ENCODE results near the gene RFWD3. TPM values are rescaled to one million over a fixed set of nuclear protein-coding genes. Genes with fewer than 3 reads are reported as not detected.

The RFWD3 gene
- total and polyA plus RNA-seq, 2 of the 13 experiments (the other 11 are each of a cell fraction or from before 2014, with no cell fraction given) = 23.4 to 62.6 TPM

DNA sequence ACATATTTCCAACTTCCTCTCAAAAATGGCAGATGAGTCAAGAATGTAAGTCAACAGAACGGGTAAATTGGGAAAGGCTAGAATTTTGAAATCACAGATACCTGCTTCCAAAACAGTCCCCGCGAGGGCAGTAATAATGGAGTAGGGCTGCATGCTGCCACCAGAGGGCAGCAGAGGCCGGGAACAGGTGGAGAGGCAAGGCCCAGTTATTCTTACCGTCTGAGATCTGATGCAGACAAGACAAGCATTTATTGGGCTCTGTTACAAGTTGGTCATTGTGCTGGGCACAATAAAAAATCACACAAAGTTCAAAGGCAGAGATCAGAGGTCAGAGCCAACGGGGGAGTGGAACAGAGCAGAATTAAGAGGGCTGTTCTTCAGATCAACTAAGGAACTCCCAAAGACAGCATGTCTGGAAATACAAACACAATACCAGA lies 42.8 kb upstream of the RFWD3 start (continued):
- TF ChIP-seq, protein P1, sequence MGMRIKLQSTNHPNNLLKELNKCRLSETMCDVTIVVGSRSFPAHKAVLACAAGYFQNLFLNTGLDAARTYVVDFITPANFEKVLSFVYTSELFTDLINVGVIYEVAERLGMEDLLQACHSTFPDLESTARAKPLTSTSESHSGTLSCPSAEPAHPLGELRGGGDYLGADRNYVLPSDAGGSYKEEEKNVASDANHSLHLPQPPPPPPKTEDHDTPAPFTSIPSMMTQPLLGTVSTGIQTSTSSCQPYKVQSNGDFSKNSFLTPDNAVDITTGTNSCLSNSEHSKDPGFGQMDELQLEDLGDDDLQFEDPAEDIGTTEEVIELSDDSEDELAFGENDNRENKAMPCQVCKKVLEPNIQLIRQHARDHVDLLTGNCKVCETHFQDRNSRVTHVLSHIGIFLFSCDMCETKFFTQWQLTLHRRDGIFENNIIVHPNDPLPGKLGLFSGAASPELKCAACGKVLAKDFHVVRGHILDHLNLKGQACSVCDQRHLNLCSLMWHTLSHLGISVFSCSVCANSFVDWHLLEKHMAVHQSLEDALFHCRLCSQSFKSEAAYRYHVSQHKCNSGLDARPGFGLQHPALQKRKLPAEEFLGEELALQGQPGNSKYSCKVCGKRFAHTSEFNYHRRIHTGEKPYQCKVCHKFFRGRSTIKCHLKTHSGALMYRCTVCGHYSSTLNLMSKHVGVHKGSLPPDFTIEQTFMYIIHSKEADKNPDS (CRISPR knock-in tag; IDR thresholded peaks at IDR 0.05) = no peak
- TF ChIP-seq ISX (CRISPR knock-in tag; conservative IDR thresholded peaks at IDR 0.05) (0 out of 2 replicates have a peak, but pooled peaks have one; percentile 65), MTF1 (CRISPR knock-in tag; IDR thresholded peaks at IDR 0.05) (0 out of 2 replicates have a peak, but pooled peaks have one; percentile 38), ZNF292 (CRISPR knock-in tag; IDR thresholded peaks at IDR 0.05; ENCODE audit: borderline replicate concordance, low read depth) (no peak), CBX5 (CRISPR knock-in tag; IDR thresholded peaks at IDR 0.05; ENCODE audit: borderline replicate concordance) (peak; percentile 16; the same call in 1 of the 2 replicates), ZNF24 (IDR thresholded peaks at IDR 0.05) (no peak), ZNF124 (CRISPR knock-in tag; IDR thresholded peaks at IDR 0.05) (0 out of 2 replicates have a peak, but pooled peaks have one; percentile 62), CCAR2 (optimal IDR thresholded peaks at IDR 0.05; ENCODE audit: low read depth, low read length) (no peak), KDM5B (CRISPR knock-in tag; IDR thresholded peaks at IDR 0.05; ENCODE audit: borderline replicate concordance) (0 out of 2 replicates have a peak, but pooled peaks have one; percentile 26), SRSF4 (IDR thresholded peaks at IDR 0.05; ENCODE audit: low read depth, low read length, poor library complexity, severe bottlenecking) (no peak), ZNF567 (CRISPR knock-in tag; IDR thresholded peaks at IDR 0.05; ENCODE audit: borderline replicate concordance) (0 out of 2 replicates have a peak, but pooled peaks have one; percentile 8), ZNF333 (CRISPR knock-in tag; IDR thresholded peaks at IDR 0.05; ENCODE audit: borderline replicate concordance) (no peak), NCOR1 (IDR thresholded peaks at IDR 0.05; ENCODE audit: borderline replicate concordance, low read length) (no peak), CHD2 (IDR thresholded peaks at IDR 0.05; ENCODE audit: low read depth, low read length) (no peak)
- TF ChIP-seq, protein P2, sequence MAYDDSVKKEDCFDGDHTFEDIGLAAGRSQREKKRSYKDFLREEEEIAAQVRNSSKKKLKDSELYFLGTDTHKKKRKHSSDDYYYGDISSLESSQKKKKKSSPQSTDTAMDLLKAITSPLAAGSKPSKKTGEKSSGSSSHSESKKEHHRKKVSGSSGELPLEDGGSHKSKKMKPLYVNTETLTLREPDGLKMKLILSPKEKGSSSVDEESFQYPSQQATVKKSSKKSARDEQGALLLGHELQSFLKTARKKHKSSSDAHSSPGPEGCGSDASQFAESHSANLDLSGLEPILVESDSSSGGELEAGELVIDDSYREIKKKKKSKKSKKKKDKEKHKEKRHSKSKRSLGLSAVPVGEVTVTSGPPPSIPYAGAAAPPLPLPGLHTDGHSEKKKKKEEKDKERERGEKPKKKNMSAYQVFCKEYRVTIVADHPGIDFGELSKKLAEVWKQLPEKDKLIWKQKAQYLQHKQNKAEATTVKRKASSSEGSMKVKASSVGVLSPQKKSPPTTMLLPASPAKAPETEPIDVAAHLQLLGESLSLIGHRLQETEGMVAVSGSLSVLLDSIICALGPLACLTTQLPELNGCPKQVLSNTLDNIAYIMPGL (CRISPR knock-in tag; IDR thresholded peaks at IDR 0.05; ENCODE audit: borderline replicate concordance in 1 of 2, low read depth in 1 of 2) = peak; percentile 43 to 54; a peak in 1 of 4 replicates
- TF ChIP-seq, protein P3, sequence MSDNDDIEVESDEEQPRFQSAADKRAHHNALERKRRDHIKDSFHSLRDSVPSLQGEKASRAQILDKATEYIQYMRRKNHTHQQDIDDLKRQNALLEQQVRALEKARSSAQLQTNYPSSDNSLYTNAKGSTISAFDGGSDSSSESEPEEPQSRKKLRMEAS (IDR thresholded peaks at IDR 0.05) = 0 out of 2 replicates have a peak, but pooled peaks have one; percentile 9
- TF ChIP-seq, protein P4, sequence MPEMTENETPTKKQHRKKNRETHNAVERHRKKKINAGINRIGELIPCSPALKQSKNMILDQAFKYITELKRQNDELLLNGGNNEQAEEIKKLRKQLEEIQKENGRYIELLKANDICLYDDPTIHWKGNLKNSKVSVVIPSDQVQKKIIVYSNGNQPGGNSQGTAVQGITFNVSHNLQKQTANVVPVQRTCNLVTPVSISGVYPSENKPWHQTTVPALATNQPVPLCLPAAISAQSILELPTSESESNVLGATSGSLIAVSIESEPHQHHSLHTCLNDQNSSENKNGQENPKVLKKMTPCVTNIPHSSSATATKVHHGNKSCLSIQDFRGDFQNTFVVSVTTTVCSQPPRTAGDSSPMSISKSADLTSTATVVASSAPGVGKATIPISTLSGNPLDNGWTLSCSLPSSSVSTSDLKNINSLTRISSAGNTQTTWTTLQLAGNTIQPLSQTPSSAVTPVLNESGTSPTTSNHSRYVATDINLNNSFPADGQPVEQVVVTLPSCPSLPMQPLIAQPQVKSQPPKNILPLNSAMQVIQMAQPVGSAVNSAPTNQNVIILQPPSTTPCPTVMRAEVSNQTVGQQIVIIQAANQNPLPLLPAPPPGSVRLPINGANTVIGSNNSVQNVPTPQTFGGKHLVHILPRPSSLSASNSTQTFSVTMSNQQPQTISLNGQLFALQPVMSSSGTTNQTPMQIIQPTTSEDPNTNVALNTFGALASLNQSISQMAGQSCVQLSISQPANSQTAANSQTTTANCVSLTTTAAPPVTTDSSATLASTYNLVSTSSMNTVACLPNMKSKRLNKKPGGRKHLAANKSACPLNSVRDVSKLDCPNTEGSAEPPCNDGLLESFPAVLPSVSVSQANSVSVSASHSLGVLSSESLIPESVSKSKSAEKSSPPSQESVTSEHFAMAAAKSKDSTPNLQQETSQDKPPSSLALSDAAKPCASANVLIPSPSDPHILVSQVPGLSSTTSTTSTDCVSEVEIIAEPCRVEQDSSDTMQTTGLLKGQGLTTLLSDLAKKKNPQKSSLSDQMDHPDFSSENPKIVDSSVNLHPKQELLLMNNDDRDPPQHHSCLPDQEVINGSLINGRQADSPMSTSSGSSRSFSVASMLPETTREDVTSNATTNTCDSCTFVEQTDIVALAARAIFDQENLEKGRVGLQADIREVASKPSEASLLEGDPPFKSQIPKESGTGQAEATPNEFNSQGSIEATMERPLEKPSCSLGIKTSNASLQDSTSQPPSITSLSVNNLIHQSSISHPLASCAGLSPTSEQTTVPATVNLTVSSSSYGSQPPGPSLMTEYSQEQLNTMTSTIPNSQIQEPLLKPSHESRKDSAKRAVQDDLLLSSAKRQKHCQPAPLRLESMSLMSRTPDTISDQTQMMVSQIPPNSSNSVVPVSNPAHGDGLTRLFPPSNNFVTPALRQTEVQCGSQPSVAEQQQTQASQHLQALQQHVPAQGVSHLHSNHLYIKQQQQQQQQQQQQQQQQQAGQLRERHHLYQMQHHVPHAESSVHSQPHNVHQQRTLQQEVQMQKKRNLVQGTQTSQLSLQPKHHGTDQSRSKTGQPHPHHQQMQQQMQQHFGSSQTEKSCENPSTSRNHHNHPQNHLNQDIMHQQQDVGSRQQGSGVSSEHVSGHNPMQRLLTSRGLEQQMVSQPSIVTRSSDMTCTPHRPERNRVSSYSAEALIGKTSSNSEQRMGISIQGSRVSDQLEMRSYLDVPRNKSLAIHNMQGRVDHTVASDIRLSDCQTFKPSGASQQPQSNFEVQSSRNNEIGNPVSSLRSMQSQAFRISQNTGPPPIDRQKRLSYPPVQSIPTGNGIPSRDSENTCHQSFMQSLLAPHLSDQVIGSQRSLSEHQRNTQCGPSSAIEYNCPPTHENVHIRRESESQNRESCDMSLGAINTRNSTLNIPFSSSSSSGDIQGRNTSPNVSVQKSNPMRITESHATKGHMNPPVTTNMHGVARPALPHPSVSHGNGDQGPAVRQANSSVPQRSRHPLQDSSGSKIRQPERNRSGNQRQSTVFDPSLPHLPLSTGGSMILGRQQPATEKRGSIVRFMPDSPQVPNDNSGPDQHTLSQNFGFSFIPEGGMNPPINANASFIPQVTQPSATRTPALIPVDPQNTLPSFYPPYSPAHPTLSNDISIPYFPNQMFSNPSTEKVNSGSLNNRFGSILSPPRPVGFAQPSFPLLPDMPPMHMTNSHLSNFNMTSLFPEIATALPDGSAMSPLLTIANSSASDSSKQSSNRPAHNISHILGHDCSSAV (CRISPR knock-in tag; IDR thresholded peaks at IDR 0.05; ENCODE audit: borderline replicate concordance) = no peak

Measured in HepG2 (cell line).